Duodenal mucosa (tissue), 2 donors: ENCODE results near the gene NCBP1.
A peak's percentile ranks its signal among the peaks of the same experiment; 100 is the strongest.

Source experiments
- H3K27ac ChIP-seq: one replicate; pipeline ENCODE4 v1.7.0; 2013; ENCODE audit warnings: low read depth, low read length
- H3K27me3 ChIP-seq, 2 donors: one replicate each; pipeline ENCODE4 v1.7.0; 2013; ENCODE audit warnings: low read length in 2 of 2, control low read depth in 1 of 2; ENCODE audit not compliant: insufficient read depth in 2 of 2, control insufficient read depth in 1 of 2
- H3K36me3 ChIP-seq, 2 donors: one replicate each; pipeline ENCODE4 v1.7.0; 2013; ENCODE audit warnings: low read length in 2 of 2, control low read depth in 1 of 2; ENCODE audit not compliant: insufficient read depth in 2 of 2, control insufficient read depth in 1 of 2
- H3K4me1 ChIP-seq, 2 donors: one replicate each; pipeline ENCODE4 v1.7.0; 2013; ENCODE audit warnings: low read length in 2 of 2, control low read depth in 1 of 2; ENCODE audit not compliant: insufficient read depth in 2 of 2, control insufficient read depth in 1 of 2
- H3K4me3 ChIP-seq, 2 donors: one replicate each; pipeline ENCODE4 v1.7.0; 2013; ENCODE audit warnings: low read length in 2 of 2, low read depth in 1 of 2
- H3K9ac ChIP-seq, 2 donors: one replicate each; pipeline ENCODE4 v1.7.0; 2013; ENCODE audit warnings: low read length in 2 of 2, low read depth in 1 of 2
- H3K9me3 ChIP-seq, 2 donors: one replicate each; pipeline ENCODE4 v1.7.0; 2013; ENCODE audit warnings: low read length in 2 of 2, control low read depth in 1 of 2; ENCODE audit not compliant: control insufficient read depth in 1 of 2

The NCBP1 gene

GRCh38 chr9:97666907-97667686 lies 33.5 kb downstream of the NCBP1 start:
- Histone ChIP-seq H3K9me3 (no peaks in the 10 kb centered on the region), H3K27ac (no peak overlapping the region), H3K4me1 (no peaks in the 10 kb centered on the region), H3K4me3 (no peak overlapping the region), H3K27me3 (no peaks in the 10 kb centered on the region), H3K9ac (no peak overlapping the region), H3K36me3 (peaks cover 62 to 90% of the 10 kb centered on the region in 2 donors)

GRCh38 chr9:97668485-97668884 lies 34.9 kb downstream of the NCBP1 start:
- H3K27me3 ChIP-seq: no peaks in the 10 kb centered on the region
- no peaks in the 10 kb centered on the region for H3K4me1 ChIP-seq
- H3K9me3 ChIP-seq: no peaks in the 10 kb centered on the region
- H3K36me3 ChIP-seq: peaks cover 66 to 92% of the 10 kb centered on the region in 2 donors
- H3K4me3 ChIP-seq: no peak overlapping the region
- no peak overlapping the region for H3K27ac ChIP-seq
- no peak overlapping the region for H3K9ac ChIP-seq

- Histone ChIP-seq H3K4me1 (no peaks in the 10 kb centered on the region), H3K36me3 (peaks cover 67 to 91% of the 10 kb centered on the region in 2 donors), H3K9ac (no peak overlapping the region), H3K27ac (no peak overlapping the region), H3K4me3 (no peak overlapping the region), H3K27me3 (no peaks in the 10 kb centered on the region), H3K9me3 (no peaks in the 10 kb centered on the region)
Measured at GRCh38 chr9:97670586-97670985, 37.0 kb downstream of the NCBP1 start.

GRCh38 chr9:97672403-97672802 lies 38.8 kb downstream of the NCBP1 start:
- Histone ChIP-seq H3K4me1 (no peaks in the 10 kb centered on the region), H3K27me3 (no peaks in the 10 kb centered on the region), H3K9me3 (no peaks in the 10 kb centered on the region), H3K27ac (no peak overlapping the region), H3K36me3 (peaks cover 59 to 87% of the 10 kb centered on the region in 2 donors), H3K9ac (no peak overlapping the region), H3K4me3 (no peak overlapping the region)

GRCh38 chr9:97673922-97674321 lies 40.3 kb downstream of the NCBP1 start:
- no peak overlapping the region for H3K9ac ChIP-seq
- no peaks in the 10 kb centered on the region for H3K27me3 ChIP-seq
- no peak overlapping the region for H3K4me3 ChIP-seq
- no peak overlapping the region for H3K27ac ChIP-seq
- peaks cover 53 to 86% of the 10 kb centered on the region in 2 donors for H3K36me3 ChIP-seq
- no peaks in the 10 kb centered on the region for H3K4me1 ChIP-seq
- no peaks in the 10 kb centered on the region for H3K9me3 ChIP-seq

GRCh38 chr9:97675655-97676054 lies 42.0 kb downstream of the NCBP1 start:
- H3K27me3 ChIP-seq: no peaks in the 10 kb centered on the region
- peaks cover 48 to 81% of the 10 kb centered on the region in 2 donors for H3K36me3 ChIP-seq
- H3K4me3 ChIP-seq: no peak overlapping the region
- no peak overlapping the region for H3K27ac ChIP-seq
- no peaks in the 10 kb centered on the region for H3K4me1 ChIP-seq
- H3K9ac ChIP-seq: no peak overlapping the region
- no peaks in the 10 kb centered on the region for H3K9me3 ChIP-seq

- no peak overlapping the region for H3K9ac ChIP-seq
- no peak overlapping the region for H3K27ac ChIP-seq
- peaks cover 25 to 78% of the 10 kb centered on the region in 2 donors for H3K36me3 ChIP-seq
- H3K9me3 ChIP-seq: no peaks in the 10 kb centered on the region
- no peaks in the 10 kb centered on the region for H3K4me1 ChIP-seq
- no peak overlapping the region for H3K4me3 ChIP-seq
- no peaks in the 10 kb centered on the region for H3K27me3 ChIP-seq
Measured at GRCh38 chr9:97682242-97682641, 48.6 kb downstream of the NCBP1 start.

- no peaks in the 10 kb centered on the region for H3K9me3 ChIP-seq
- peaks cover 13 to 22% of the 10 kb centered on the region in 2 donors for H3K4me1 ChIP-seq
- no peaks in the 10 kb centered on the region for H3K27me3 ChIP-seq
- H3K4me3 ChIP-seq: no peak overlapping the region
- H3K9ac ChIP-seq: no peak overlapping the region
- H3K27ac ChIP-seq: no peak overlapping the region
- peaks cover 17 to 58% of the 10 kb centered on the region in 2 donors for H3K36me3 ChIP-seq
Measured at GRCh38 chr9:97688654-97689053, 55.0 kb downstream of the NCBP1 start.

- no peak overlapping the region for H3K9ac ChIP-seq
- no peak overlapping the region for H3K27ac ChIP-seq
- H3K36me3 ChIP-seq: peaks cover 12 to 50% of the 10 kb centered on the region in 2 donors
Measured at GRCh38 chr9:97689401-97690180, 56.0 kb downstream of the NCBP1 start.

GRCh38 chr9:97694769-97695168 lies 61.1 kb downstream of the NCBP1 start:
- H3K4me3 ChIP-seq: peak overlapping the region; percentile 22 to 84
- H3K27ac ChIP-seq: no peak overlapping the region
- H3K36me3 ChIP-seq: peaks cover 4 to 12% of the 10 kb centered on the region in 2 donors
- H3K9me3 ChIP-seq: no peaks in the 10 kb centered on the region
- H3K4me1 ChIP-seq: peaks cover 24 to 33% of the 10 kb centered on the region in 2 donors
- peak overlapping the region in 1 of 2 donors; percentile 7 for H3K9ac ChIP-seq
- H3K27me3 ChIP-seq: no peaks in the 10 kb centered on the region

More at GRCh38 chr9:97689401-97690180, 56.0 kb downstream of the NCBP1 start:
- Histone ChIP-seq H3K27me3 (no peaks in the 10 kb centered on the region), H3K4me1 (peaks cover 20 to 28% of the 10 kb centered on the region in 2 donors), H3K9me3 (no peaks in the 10 kb centered on the region), H3K4me3 (no peak overlapping the region)
